Astrocyte (in vitro differentiated cells and primary cell): ENCODE measurements around the gene COMMD1. TPM values are rescaled to one million over a fixed set of nuclear protein-coding genes. Genes with fewer than 3 reads are reported as not detected.

Source experiments
- DNase-seq: peaks from one replicate; pipeline ENCODE4 v3.0.0-alpha.2; 2010; ENCODE audit warnings: low read depth
- FAIRE-seq: peaks from 2 replicates; lab custom pipeline; 2011; peaks lifted over from hg19 to GRCh38; lab: Jason Lieb, UNC
- H2AFZ ChIP-seq: 2 replicates; pipeline ENCODE4 v1.6.0; 2012; ENCODE audit warnings: low read depth, low read length, inconsistent platforms
- H3K27ac ChIP-seq: 2 replicates; pipeline ENCODE4 v1.5.1; 2011; ENCODE audit warnings: low read depth, low read length, inconsistent platforms
- H3K27me3 ChIP-seq: 2 replicates; pipeline ENCODE4 v1.6.0; 2011; ENCODE audit warnings: low read length, inconsistent platforms; ENCODE audit not compliant: insufficient read depth
- H3K36me3 ChIP-seq: 2 replicates; pipeline ENCODE4 v1.5.1; 2011; ENCODE audit warnings: low read length, inconsistent platforms; ENCODE audit not compliant: insufficient read depth
- H3K4me1 ChIP-seq: 2 replicates; pipeline ENCODE4 v1.5.1; 2011; ENCODE audit warnings: low read length, inconsistent platforms; ENCODE audit not compliant: insufficient read depth
- H3K4me2 ChIP-seq: 2 replicates; pipeline ENCODE4 v1.6.0; 2012; ENCODE audit warnings: low read length, inconsistent platforms
- H3K4me3 ChIP-seq: 2 replicates; pipeline ENCODE4 v1.5.1; 2011; ENCODE audit warnings: low read depth, mild to moderate bottlenecking, low read length, inconsistent platforms; ENCODE audit not compliant: insufficient read depth
- H3K79me2 ChIP-seq: 2 replicates; pipeline ENCODE4 v1.6.0; 2012; ENCODE audit warnings: mild to moderate bottlenecking, low read length, inconsistent platforms; ENCODE audit not compliant: insufficient read depth
- H3K9ac ChIP-seq: 2 replicates; pipeline ENCODE4 v1.6.0; 2012; ENCODE audit warnings: mild to moderate bottlenecking, low read length, inconsistent platforms
- H3K9me3 ChIP-seq: 2 replicates; pipeline ENCODE4 v1.5.1; 2012; ENCODE audit warnings: low read depth, mild to moderate bottlenecking, low read length, inconsistent platforms; ENCODE audit not compliant: insufficient read depth
- H4K20me1 ChIP-seq: 2 replicates; pipeline ENCODE4 v1.6.0; 2012; ENCODE audit warnings: low read length, inconsistent platforms; ENCODE audit not compliant: insufficient read depth
- H3K27ac Mint-ChIP-seq: one replicate; pipeline ENCODE4 v1.8.0; 2021; ENCODE audit warnings: mild to moderate bottlenecking, mixed read lengths; ENCODE audit not compliant: unreplicated experiment
- H3K27me3 Mint-ChIP-seq: one replicate; pipeline ENCODE4 v1.8.0; 2021; ENCODE audit warnings: low read depth, mixed read lengths; ENCODE audit not compliant: unreplicated experiment
- H3K36me3 Mint-ChIP-seq: one replicate; pipeline ENCODE4 v1.8.0; 2021; ENCODE audit warnings: low read depth, mixed read lengths; ENCODE audit not compliant: unreplicated experiment
- H3K4me1 Mint-ChIP-seq: one replicate; pipeline ENCODE4 v1.8.0; 2021; ENCODE audit warnings: low read depth, mixed read lengths; ENCODE audit not compliant: unreplicated experiment
- H3K4me3 Mint-ChIP-seq: one replicate; pipeline ENCODE4 v1.8.0; 2021; ENCODE audit warnings: mild to moderate bottlenecking, moderate library complexity, mixed read lengths; ENCODE audit not compliant: unreplicated experiment
- H3K9me3 Mint-ChIP-seq: one replicate; pipeline ENCODE4 v1.8.0; 2021; ENCODE audit warnings: mild to moderate bottlenecking, mixed read lengths; ENCODE audit not compliant: unreplicated experiment
- EZH2 ChIP-seq: IDR thresholded peaks from 2 replicates; pipeline ENCODE4 v1.6.1; 2012; ENCODE audit warnings: mild to moderate bottlenecking, low read length, inconsistent platforms; ENCODE audit not compliant: insufficient read depth
- total RNA-seq: library from RNA; stranded (reverse); gene quantifications from 2 replicates; pipeline ENCODE4 v1.2.1, GENCODE V29; 2021
- TF ChIP-seq, protein P1 (sequence below): IDR thresholded peaks from 2 replicates; pipeline ENCODE4 v1.5.1; 2011; ENCODE audit warnings: low read depth, mild to moderate bottlenecking, inconsistent platforms, low read length, moderate library complexity; ENCODE audit not compliant: insufficient read depth

Gene COMMD1
- total RNA-seq, 1 donor from 2014 or later = 32.0 TPM

DNA sequence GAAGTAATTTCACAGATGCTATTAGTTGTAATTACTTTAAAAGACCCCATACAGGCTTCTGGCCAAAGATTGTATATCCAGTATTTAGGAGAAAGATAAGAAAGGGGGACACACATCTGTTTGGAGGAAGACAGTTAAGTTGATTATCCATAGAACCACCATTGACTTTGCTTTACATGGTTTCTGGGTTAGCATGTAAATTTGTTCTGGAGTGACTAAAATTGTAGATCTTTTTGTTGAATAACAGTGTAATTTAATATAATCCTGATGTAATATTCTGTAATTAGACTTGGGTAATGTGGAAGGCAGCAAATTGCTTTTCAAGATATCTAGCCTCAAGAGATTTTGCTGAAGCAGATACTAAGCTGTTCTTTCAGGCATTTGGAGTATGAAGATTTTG is 17.2 kb downstream of the COMMD1 start:
- H3K9me3 Mint-ChIP-seq = peaks cover 4% of the 10 kb centered on the region
- H3K79me2 ChIP-seq = no peaks in the 10 kb centered on the region

DNA sequence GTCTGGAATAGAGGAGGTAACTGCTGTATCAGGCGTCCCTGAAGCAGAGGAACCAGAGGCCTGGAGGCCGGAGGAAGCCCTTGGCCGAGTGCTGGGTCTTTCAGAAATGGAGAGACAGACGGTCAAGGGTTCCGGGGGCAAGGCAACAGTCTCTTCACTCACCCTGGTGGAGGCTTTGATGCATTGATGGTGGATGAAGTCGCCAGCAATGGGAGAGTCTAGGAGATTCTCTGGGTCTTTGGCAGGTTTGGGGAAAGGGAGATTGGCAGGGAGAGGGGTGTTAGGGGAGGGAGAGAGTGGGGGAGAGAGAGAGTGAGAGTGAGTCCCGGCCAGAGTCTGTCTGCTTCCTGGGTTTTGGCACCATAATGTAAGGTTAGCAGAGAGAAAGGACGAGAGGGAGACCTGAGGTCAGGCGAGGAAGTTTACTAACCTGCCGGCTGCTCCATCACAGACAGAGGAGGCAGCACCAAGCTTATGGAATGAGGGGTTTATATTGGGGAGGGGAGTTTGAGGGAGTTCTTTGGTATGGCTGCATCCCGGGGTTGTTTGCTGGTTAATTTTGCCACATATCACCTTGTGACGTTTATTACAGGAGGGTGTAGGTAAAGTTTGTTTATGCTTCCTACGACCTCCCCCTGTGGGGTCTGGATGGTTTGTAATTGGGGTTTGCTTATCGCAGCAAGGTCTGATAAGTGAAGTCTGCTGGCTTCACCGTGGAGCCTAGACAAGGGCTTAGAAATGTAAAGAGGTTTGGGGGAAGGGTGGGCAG is 19.6 kb downstream of the COMMD1 start:
- no peaks in the 10 kb centered on the region for H3K36me3 ChIP-seq
- H3K4me3 Mint-ChIP-seq = no peak overlapping the region
- TF ChIP-seq EZH2 = no peak
- TF ChIP-seq, protein P1, sequence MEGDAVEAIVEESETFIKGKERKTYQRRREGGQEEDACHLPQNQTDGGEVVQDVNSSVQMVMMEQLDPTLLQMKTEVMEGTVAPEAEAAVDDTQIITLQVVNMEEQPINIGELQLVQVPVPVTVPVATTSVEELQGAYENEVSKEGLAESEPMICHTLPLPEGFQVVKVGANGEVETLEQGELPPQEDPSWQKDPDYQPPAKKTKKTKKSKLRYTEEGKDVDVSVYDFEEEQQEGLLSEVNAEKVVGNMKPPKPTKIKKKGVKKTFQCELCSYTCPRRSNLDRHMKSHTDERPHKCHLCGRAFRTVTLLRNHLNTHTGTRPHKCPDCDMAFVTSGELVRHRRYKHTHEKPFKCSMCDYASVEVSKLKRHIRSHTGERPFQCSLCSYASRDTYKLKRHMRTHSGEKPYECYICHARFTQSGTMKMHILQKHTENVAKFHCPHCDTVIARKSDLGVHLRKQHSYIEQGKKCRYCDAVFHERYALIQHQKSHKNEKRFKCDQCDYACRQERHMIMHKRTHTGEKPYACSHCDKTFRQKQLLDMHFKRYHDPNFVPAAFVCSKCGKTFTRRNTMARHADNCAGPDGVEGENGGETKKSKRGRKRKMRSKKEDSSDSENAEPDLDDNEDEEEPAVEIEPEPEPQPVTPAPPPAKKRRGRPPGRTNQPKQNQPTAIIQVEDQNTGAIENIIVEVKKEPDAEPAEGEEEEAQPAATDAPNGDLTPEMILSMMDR = no peak
- peaks cover 7% of the 10 kb centered on the region for H3K4me1 ChIP-seq
- H3K27ac Mint-ChIP-seq = no peak overlapping the region
- H3K27me3 Mint-ChIP-seq = no peaks in the 10 kb centered on the region
- H3K9me3 Mint-ChIP-seq = peaks cover 4% of the 10 kb centered on the region
- no peak for DNase-seq
- H4K20me1 ChIP-seq = no peaks in the 10 kb centered on the region
- peaks cover 8% of the 10 kb centered on the region for H3K4me1 Mint-ChIP-seq
- H3K27ac ChIP-seq = no peak overlapping the region
- peaks cover 4% of the 10 kb centered on the region for H3K36me3 Mint-ChIP-seq
- H3K27me3 ChIP-seq = no peaks in the 10 kb centered on the region
- no peak overlapping the region for H2AFZ ChIP-seq
- no peak overlapping the region for H3K4me3 ChIP-seq
- no peaks in the 10 kb centered on the region for H3K79me2 ChIP-seq
- no peak overlapping the region for H3K9ac ChIP-seq
- no peak for FAIRE-seq
- H3K9me3 ChIP-seq = no peaks in the 10 kb centered on the region
- H3K4me2 ChIP-seq = no peak overlapping the region

More for the DNA sequence above, 17.2 kb downstream of the COMMD1 start:
- Mint-ChIP-seq H3K4me1 (no peaks in the 10 kb centered on the region), H3K4me3 (no peak overlapping the region), H3K27ac (no peak overlapping the region), H3K36me3 (peaks cover 4% of the 10 kb centered on the region), H3K27me3 (no peaks in the 10 kb centered on the region)
- Histone ChIP-seq H3K36me3 (no peaks in the 10 kb centered on the region), H3K4me1 (no peaks in the 10 kb centered on the region), H3K4me3 (no peak overlapping the region), H3K27me3 (no peaks in the 10 kb centered on the region), H3K9ac (no peak overlapping the region), H3K9me3 (no peaks in the 10 kb centered on the region), H4K20me1 (no peaks in the 10 kb centered on the region), H3K4me2 (no peak overlapping the region), H2AFZ (no peak overlapping the region), H3K27ac (no peak overlapping the region)
- TF ChIP-seq EZH2 = no peak
- TF ChIP-seq, protein P1 = no peak
- FAIRE-seq = no peak
- no peak for DNase-seq
